ENCODE measurements around the gene GPR31. TPM values are rescaled to one million over a fixed set of nuclear protein-coding genes. Genes with fewer than 3 reads are reported as not detected.

The GPR31 gene
- total RNA-seq, 1 experiment from 2014 or later: not detected

DNA sequence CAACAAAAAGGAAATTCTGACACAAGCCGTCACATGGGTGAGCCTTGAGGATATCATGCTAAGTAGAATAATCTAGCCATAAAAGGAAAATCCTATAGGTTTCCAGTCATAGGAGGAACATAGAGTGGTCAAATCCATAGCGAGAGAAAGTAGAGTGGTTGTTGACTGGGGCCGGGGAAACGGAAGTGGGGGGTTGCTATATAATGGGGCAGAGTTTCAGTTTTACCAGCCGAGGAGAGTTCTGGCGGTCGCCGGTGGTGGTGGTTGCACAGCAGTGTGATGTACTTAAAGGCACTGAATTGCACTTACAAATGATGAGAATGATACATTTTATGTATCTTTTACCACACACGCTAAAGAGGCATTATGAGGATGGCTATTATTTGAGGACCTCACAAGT, 4.9 kb downstream of the GPR31 start:
- Mint-ChIP-seq H3K9me3 (peaks cover 9% of the 10 kb centered on the region), H3K36me3 (peaks cover 10% of the 10 kb centered on the region), H3K4me1 (peaks cover 42% of the 10 kb centered on the region), H3K27ac (no peak overlapping the region), H3K4me3 (no peak overlapping the region), H3K27me3 (ENCODE audit: low read depth) (peaks cover 24% of the 10 kb centered on the region)
- CTCF ChIA-PET: interaction anchor here (1.5 kb wide), 1 partner anchor 11 kb away, joined by 5 read pairs; no protein-coding TSS in a partner anchor
- DNase-seq (ENCODE audit: low spot score) (no peak), ATAC-seq (no peak)
- POLR2A ChIA-PET: no interaction called here
- TF ChIP-seq CREB1 (CRISPR knock-in tag; IDR thresholded peaks at IDR 0.05) (no peak), ESRRA (CRISPR knock-in tag; IDR thresholded peaks at IDR 0.05; ENCODE audit: borderline replicate concordance) (no peak), ATF2 (CRISPR knock-in tag; IDR thresholded peaks at IDR 0.05; ENCODE audit: borderline replicate concordance, low read depth) (no peak), ZNF121 (CRISPR knock-in tag; IDR thresholded peaks at IDR 0.05) (no peak), E2F1 (CRISPR knock-in tag; IDR thresholded peaks at IDR 0.05) (no peak), ZMAT4 (CRISPR knock-in tag; IDR thresholded peaks at IDR 0.05) (no peak), NR2C2 (CRISPR knock-in tag; IDR thresholded peaks at IDR 0.05) (no peak), NFATC4 (CRISPR knock-in tag; IDR thresholded peaks at IDR 0.05) (no peak), RORB (CRISPR knock-in tag; IDR thresholded peaks at IDR 0.05) (no peak), JUN (CRISPR knock-in tag; IDR thresholded peaks at IDR 0.05) (no peak), HMGXB4 (CRISPR knock-in tag; IDR thresholded peaks at IDR 0.05) (no peak), ZNF219 (CRISPR knock-in tag; IDR thresholded peaks at IDR 0.05; ENCODE audit: borderline replicate concordance) (no peak), GTF2I (CRISPR knock-in tag; conservative IDR thresholded peaks at IDR 0.05) (no peak), OVOL2 (CRISPR knock-in tag; IDR thresholded peaks at IDR 0.05; ENCODE audit: borderline replicate concordance) (no peak), JAZF1 (CRISPR knock-in tag; IDR thresholded peaks at IDR 0.05) (no peak), EMX1 (CRISPR knock-in tag; IDR thresholded peaks at IDR 0.05) (no peak)
- TF ChIP-seq, protein P1, sequence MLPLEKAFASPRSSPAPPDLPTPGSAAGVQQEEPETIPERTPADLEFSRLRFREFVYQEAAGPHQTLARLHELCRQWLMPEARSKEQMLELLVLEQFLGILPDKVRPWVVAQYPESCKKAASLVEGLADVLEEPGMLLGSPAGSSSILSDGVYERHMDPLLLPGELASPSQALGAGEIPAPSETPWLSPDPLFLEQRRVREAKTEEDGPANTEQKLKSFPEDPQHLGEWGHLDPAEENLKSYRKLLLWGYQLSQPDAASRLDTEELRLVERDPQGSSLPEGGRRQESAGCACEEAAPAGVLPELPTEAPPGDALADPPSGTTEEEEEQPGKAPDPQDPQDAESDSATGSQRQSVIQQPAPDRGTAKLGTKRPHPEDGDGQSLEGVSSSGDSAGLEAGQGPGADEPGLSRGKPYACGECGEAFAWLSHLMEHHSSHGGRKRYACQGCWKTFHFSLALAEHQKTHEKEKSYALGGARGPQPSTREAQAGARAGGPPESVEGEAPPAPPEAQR (CRISPR knock-in tag; IDR thresholded peaks at IDR 0.05): no peak
- TF ChIP-seq, protein P2, sequence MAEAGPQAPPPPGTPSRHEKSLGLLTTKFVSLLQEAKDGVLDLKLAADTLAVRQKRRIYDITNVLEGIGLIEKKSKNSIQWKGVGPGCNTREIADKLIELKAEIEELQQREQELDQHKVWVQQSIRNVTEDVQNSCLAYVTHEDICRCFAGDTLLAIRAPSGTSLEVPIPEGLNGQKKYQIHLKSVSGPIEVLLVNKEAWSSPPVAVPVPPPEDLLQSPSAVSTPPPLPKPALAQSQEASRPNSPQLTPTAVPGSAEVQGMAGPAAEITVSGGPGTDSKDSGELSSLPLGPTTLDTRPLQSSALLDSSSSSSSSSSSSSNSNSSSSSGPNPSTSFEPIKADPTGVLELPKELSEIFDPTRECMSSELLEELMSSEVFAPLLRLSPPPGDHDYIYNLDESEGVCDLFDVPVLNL (CRISPR knock-in tag; IDR thresholded peaks at IDR 0.05; ENCODE audit: borderline replicate concordance, low read depth): no peak
- TF ChIP-seq, protein P3, sequence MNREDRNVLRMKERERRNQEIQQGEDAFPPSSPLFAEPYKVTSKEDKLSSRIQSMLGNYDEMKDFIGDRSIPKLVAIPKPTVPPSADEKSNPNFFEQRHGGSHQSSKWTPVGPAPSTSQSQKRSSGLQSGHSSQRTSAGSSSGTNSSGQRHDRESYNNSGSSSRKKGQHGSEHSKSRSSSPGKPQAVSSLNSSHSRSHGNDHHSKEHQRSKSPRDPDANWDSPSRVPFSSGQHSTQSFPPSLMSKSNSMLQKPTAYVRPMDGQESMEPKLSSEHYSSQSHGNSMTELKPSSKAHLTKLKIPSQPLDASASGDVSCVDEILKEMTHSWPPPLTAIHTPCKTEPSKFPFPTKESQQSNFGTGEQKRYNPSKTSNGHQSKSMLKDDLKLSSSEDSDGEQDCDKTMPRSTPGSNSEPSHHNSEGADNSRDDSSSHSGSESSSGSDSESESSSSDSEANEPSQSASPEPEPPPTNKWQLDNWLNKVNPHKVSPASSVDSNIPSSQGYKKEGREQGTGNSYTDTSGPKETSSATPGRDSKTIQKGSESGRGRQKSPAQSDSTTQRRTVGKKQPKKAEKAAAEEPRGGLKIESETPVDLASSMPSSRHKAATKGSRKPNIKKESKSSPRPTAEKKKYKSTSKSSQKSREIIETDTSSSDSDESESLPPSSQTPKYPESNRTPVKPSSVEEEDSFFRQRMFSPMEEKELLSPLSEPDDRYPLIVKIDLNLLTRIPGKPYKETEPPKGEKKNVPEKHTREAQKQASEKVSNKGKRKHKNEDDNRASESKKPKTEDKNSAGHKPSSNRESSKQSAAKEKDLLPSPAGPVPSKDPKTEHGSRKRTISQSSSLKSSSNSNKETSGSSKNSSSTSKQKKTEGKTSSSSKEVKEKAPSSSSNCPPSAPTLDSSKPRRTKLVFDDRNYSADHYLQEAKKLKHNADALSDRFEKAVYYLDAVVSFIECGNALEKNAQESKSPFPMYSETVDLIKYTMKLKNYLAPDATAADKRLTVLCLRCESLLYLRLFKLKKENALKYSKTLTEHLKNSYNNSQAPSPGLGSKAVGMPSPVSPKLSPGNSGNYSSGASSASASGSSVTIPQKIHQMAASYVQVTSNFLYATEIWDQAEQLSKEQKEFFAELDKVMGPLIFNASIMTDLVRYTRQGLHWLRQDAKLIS (CRISPR knock-in tag; IDR thresholded peaks at IDR 0.05; ENCODE audit: borderline replicate concordance): no peak
- TF ChIP-seq, protein P4, sequence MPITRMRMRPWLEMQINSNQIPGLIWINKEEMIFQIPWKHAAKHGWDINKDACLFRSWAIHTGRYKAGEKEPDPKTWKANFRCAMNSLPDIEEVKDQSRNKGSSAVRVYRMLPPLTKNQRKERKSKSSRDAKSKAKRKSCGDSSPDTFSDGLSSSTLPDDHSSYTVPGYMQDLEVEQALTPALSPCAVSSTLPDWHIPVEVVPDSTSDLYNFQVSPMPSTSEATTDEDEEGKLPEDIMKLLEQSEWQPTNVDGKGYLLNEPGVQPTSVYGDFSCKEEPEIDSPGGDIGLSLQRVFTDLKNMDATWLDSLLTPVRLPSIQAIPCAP (CRISPR knock-in tag; IDR thresholded peaks at IDR 0.05): no peak
